CD4-positive, alpha-beta T cell treated with Interferon alpha-2 for 1 hour (primary cell): ENCODE measurements around the gene ADPRS.

Experiments used
- DNase-seq, 2 donors: peaks; one replicate each; pipeline ENCODE4 v3.0.0-alpha.2; 2020 to 2022

The ADPRS gene

GRCh38 chr1:36111151-36111550 is 22.5 kb downstream of the ADPRS start:
- DNase-seq: no peak

DNA sequence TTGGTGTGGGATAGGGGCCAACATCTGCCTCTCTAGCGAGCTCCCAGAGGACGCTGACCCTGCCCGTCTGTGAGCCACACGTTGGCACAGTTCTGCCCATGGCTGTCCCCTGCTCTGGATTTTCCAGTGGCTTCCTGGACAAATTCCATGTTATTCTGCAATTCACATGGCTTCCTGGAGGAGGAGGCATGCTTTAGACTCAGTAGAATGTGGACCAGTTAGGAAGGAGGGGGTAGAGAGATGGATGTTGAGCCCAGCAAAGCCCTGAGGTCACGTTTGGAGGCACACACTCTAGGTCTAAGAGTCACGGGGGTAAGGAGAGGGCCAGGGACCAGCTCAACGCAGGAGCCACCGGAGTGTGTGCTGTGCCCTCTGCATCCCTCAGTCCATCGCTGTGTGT is 24.1 kb downstream of the ADPRS start:
- no peak for DNase-seq

GRCh38 chr1:36114371-36114770 is 25.7 kb downstream of the ADPRS start:
- no peak for DNase-seq

DNA sequence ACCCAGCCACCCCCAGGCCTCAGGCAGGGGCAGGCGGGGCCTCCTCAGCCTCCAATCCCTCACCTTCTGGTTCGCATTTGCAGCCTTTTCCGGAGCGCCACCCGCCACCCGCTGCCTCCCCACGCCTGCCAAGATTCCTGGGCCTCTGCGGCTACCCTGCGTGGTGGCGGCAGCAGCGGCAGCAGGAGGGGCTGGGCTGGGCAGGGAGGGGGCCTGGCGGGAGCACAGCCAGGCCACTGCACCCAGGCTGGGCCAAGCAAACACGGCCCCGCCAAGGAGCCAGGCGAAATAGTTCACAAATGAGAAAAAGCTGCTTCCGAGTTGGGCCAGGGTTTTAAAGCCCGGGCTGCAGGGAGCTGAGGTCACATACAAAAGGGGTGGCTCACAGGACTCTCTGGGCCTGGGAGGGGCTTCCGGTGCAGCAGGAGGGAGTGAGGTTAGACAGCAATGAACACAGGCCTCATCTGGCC is 26.5 kb downstream of the ADPRS start:
- no peak for DNase-seq

DNA sequence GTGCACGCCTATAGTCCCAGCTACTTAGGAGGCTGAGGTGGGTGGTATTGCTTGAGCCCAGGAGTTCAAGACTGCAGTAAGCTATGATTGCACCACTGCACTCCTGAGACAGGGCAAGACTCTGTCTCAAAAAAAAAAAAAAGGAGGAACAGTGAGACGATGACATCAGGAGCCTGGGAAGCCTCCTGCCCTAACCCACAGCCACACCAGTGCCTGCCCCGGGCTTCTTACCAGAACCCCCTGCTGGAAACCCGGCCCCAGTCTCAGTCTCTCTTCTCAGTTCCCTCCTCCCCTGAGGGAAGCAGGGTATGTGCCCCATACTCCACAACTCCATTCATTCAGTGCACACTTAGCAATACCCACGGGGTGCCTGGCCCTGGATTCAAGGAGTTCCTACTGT is 27.2 kb downstream of the ADPRS start:
- peak in 1 of 2 donors; percentile 26 for DNase-seq

GRCh38 chr1:36116901-36117300 is 28.2 kb downstream of the ADPRS start:
- DNase-seq: no peak

DNA sequence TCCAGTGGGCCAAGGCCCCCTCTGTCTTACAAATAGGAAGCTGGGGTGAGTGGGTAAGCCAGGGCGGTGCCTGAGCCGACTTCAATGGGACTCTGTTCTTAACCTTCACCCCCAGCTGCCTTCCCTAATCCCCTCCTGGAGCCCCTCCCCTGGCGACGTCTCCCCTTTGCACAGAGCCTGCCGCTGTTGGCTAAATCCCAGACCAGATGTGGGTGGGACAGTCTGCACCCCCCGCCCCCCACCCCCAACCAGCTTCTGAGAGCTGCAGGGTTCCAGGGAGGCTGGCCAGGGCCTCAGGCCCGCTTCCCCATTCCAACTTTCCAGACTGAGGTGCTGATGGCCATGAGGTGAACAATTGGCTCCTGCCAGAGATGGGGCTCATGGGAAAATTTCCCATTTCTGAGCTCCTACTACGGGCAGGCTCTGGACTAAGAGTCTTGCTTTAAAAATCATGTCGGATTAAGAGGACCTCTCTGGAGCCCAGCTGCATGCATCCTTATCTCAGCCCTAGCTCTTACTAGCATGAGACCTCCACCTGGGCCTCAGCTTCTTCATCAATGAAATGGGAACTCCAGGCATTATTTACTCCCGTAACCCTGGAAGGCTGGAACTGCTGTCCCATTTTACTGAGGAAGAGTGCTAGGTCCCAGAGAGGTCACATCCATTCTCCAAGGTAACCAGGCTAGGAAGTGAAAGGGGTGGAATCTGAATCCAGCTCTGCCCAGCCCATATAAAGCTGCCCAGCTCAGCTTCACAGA is 29.9 kb downstream of the ADPRS start:
- DNase-seq: no peak

- DNase-seq: no peak
Observed at GRCh38 chr1:36119456-36119855, 30.8 kb downstream of the ADPRS start.

GRCh38 chr1:36122062-36123030 is 33.7 kb downstream of the ADPRS start:
- no peak for DNase-seq

DNA sequence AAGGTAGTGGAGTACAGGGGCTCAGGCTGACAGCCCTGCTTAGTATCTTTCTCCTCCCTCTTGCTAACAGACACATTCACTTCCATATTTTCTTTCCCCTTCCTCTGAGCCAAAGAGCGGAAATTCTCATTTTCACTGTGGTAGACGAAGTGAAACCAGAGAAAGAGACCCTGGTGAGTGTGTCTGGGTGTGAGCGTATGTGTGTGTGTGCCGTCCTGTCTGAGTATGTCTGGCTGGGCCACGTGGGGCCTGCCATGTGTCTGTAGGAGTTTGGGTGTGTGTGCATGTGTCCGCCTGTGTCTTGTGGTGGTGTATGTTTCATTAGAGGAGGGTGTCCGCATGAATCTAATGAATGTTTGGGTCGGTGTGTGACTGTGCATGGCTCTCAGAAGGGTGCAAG is 34.7 kb downstream of the ADPRS start:
- peak; percentile 28 to 53 for DNase-seq

DNA sequence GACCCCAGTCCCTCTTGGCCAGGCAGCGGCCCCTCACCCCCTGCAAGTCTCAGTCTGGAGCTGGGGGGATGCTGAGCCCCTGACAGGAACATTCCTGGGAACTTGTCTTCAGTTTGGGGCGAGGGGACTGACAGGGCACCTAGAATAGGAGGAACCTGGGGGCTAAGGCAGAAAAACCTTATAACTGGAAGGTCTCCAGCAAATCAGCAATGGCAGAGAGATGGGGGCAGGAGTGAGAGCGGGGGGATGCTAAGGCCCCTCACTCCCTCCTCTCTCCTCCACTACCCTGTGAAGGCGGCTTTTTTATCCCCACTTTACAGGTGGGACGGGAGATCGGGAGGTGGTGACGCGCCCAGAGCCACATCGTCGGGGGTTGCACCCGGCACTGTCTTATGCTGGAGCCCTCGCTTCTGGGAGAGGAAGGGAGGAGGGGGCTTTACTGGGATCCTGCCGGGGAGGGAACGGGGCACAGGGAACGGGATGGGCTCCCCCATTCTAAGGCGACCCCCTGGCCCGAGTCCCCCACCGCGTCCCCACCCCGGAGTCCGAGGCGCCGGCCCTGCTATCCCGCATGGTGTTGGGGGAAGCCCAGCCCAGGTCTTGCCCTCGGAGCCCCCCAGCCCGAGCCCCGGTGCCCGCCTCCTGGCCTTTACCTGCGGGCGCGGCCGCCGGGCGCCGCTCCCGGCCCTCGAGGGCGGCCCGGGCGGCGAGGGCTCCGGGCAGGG is 35.9 kb downstream of the ADPRS start:
- no peak for DNase-seq

GRCh38 chr1:36125129-36125991 is 36.7 kb downstream of the ADPRS start, which contains the start of gene COL8A2:
Gene COL8A2, minus strand, starts transcription at chr1:36125222. Its CDS starts 24,980 bp downstream, at chr1:36100242.
- DNase-seq: no peak

DNA sequence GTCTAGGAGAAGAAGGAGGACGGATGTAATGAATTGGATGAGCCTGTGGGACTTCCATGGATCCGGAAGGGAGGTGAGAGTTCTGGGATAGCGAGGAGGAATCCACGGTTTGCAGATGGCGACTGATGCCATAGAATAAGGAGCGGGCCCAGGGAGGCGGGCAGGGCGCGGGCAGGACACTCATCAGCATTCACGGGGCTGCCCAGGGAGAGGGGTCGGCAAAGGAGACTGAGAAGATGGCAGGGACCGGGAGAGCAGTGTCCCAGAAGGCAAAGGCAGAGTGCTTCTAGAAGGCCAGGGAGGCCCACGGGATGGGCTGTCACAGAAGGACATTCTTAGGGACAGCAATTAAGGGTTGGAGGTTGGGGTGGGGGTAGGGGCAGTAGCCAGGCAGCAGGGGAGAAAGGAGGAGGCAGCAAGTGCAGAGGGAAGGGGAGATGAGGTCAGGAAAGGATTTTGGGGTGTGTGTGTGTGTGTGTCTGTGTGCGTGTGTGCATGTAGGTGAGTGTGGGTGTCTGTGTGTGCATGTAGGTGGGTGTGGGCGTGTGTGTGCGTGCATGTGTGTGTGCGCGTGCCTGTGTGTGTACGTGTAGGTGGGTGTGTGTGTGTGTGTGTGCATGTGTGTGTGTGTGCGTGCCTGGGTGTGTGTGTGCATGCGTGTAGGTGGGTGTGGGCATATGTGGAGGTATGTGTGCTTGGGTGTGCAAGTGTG is 37.5 kb downstream of the ADPRS start:
- no peak for DNase-seq

DNA sequence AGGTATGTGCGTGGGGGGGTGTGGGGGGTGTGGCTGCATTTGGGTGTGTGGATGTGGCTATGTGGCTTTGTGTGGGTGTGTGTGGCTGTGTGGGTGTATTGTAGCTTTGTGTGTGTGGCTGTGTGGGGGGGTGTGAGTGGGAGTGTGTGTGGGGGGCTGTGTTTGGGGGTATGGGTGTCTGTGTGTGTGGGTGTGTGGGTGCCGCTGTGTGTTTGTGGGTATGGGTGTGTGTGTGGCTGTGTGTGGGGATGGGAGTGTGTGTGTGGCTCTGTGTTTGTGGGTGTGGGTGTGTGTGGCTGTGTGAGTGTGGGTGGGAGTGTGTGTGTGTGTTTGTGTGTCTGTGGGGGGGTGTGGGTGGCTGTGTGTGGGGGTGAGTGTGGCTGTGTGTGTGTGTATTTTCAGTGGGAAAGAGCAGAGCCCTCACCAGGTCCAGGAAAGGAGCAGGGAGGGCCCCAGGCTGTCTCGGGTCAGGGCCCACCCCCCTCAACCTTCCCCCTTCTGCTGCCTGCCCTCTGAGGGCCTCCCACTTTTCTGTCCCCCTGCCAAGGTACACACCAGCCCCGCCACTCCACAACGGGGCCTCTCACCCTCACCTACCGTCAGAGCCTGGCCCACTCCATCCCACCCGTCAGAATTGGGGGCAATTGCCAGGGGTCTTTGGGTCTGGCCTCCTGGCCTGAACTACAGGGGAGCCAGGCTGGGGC is 38.3 kb downstream of the ADPRS start:
- no peak for DNase-seq

- no peak for DNase-seq
Observed at GRCh38 chr1:36128126-36128904, 39.6 kb downstream of the ADPRS start.

DNA sequence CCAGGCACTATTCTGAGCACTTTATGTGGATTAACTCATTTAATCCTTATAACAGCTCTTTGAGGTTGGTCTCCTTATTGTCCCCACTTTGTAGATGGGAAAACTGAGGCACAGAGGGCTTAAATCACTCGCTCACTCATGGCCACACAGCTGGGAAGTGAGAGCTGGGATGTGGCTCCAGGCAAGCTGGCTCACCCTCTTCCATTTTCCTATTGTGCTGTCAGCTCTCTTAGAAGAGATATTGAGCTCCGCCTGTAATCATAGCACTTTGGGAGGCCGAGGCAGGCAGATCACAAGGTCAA is 40.2 kb downstream of the ADPRS start:
- DNase-seq: no peak

GRCh38 chr1:36132029-36132428 is 43.3 kb downstream of the ADPRS start:
- DNase-seq: no peak

- DNase-seq: no peak
Observed at GRCh38 chr1:36133484-36133883, 44.8 kb downstream of the ADPRS start.

DNA sequence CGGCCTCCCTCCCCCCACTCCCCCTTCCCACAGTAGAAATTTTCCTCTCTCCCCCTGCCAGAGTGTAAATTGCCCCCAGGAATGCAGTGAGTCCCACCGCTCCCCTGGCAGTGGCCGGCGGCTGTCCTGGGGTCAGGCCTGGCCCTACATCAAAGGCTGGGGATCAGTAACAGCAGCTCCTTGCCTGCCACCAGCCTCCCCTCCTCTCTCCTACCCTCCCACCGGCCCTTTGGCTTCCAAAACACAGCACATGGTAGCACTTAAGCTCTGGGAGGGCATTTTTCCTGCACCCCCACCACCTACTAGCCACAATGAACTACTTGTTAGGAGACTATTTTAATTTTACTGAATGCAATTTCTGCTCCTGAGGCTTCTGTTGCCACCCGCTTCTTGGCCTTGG is 45.3 kb downstream of the ADPRS start:
- DNase-seq: no peak
